GM20431 (cell line): ENCODE data around the gene GRIK4.

Experiments
- in situ Hi-C: fragments of 300-500 bp; cut with MseI, MboI; formaldehyde crosslinking; loops from one replicate; pipeline ENCODE4 v1.15.0; 2020; ENCODE audit warnings: low sequenced_read_pairs; ENCODE audit not compliant: unreplicated experiment

The GRIK4 gene

GRCh38 chr11:120909676-120910416, 398.3 kb downstream of the GRIK4 start:
- in situ Hi-C loops = no loop called here

DNA sequence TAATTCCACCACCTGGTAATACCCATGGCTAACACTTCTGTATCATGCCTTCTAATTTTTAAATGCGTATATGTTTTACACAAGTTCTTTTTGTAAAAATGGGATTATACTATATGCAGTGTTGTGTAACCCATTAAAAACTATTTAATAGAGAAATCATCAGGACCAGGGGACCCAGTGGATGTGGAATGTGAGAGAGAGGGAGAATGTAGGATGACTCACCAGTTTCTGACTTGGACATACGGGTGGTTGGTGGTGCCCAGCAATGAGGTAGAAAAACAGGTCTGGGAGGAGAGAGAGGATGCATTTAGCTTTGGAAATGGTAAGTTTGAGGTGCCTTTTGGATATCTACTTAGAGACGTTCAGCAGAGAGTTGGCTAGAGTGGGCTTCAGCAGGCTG, 400.4 kb downstream of the GRIK4 start:
- in situ Hi-C loops = no loop called here

DNA sequence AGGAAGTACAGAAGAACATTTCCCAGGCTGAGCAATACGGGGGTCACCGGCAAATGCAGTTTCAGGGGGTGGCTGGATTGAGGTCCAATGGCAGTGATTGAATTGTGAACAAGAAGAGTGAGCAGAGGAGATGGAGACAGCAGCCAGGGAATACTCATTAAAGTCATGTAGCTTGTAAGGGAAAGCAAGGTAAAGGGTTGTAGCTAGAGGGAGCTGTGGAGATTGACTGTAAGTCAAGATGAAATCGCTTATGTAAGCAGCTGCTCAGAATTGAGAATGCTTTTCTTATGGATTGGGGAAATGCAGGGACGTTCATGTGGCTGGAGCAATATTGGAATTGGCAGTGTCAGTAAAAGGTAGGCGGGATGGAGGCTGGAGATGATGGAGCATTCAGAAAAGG, 401.0 kb downstream of the GRIK4 start:
- in situ Hi-C loops = no loop called here

GRCh38 chr11:120912915-120913314, 401.4 kb downstream of the GRIK4 start:
- in situ Hi-C loops = no loop called here

- in situ Hi-C loops = no loop called here
These were observed 402.5 kb downstream of the GRIK4 start for GRCh38 chr11:120914021-120914420.

GRCh38 chr11:120914601-120915000, 403.1 kb downstream of the GRIK4 start:
- in situ Hi-C loops = no loop called here

DNA sequence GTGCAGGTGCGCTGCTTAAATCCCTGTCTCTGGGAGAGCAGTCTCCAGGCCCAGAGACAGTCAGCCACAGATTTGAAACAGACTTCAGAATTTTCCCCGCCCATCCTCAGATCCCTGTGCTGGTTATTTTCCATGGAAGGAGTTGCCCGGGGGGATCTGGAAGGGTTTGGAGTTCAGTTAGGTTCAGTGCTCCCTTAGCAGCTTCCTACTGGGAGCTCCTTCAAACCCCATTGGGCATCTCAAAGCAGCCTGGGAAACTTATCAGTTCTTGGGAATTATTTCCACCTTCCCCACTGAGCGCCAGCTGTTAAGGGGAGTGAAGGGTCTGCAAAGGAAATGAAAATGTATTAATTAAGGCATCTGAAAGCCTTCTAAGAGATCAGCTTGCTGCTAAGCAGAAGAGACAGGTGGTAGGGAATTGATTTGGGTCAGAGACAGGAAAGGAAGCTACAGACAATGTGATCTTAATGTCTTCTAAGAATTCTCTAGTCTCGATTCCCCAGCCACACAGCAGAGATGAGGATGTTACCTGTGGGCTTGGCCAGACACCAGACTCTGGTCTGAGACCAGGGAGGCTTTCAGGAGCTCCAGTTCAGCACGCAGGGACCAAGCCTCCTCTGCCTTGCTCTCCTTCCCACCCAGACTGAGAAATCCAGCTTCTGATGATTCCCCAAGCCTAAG, 406.2 kb downstream of the GRIK4 start:
- in situ Hi-C loops = no loop called here

GRCh38 chr11:120918257-120918656, 406.7 kb downstream of the GRIK4 start:
- in situ Hi-C loops = no loop called here

GRCh38 chr11:120919045-120919444, 407.5 kb downstream of the GRIK4 start:
- in situ Hi-C loops = no loop called here

DNA sequence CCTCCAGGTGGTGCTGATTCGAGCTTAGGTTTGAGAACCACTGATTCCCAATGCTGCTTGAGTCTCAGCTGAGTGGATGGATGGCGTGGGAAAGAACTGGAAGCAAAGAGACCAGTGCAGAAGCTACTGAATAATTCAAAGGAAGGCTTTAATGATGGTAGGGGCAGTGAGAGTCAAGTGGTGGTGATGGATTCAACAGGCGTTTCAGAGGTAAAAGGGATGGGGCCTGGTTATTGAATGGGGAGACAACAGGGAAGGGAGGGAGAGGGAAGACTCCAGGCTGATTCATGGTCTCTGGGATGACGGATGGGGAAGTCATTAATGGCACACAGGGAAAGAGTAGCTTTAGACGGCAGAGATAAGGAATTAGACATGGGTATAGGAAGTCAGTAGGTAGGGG, 408.0 kb downstream of the GRIK4 start:
- in situ Hi-C loops = no loop called here

DNA sequence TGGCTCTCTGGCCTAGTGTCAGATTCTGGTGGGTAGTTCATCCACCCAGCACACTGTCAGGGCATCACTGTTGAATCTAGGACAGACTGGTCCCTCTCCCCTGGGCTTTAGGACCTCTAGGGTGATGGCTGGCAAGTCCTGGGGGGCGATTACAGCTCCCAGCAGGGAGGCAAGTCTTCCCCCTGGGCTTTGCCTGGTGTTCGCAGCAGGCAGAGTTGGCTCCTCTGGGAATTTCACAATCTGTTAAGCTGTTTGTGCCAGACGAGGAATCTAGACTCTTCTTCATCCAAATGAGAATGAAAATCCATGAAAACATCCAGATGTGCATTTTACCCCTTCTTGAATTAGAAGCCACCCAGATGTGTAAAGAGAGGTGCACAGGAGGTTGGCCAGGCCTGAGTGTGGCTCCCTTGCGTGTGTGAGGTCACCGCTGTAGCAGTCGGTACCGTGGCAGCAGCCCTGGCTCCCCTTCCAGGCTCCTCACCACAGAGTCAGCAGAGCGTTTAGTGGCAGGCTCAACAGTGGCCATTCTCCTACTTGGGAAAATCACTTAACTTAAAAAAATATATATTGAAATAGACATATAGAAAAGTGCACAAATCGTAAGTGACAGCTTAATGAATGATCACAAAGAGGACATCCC, 412.4 kb downstream of the GRIK4 start:
- in situ Hi-C loops = no loop called here

GRCh38 chr11:120925944-120926343, 414.4 kb downstream of the GRIK4 start:
- in situ Hi-C loops = no loop called here

DNA sequence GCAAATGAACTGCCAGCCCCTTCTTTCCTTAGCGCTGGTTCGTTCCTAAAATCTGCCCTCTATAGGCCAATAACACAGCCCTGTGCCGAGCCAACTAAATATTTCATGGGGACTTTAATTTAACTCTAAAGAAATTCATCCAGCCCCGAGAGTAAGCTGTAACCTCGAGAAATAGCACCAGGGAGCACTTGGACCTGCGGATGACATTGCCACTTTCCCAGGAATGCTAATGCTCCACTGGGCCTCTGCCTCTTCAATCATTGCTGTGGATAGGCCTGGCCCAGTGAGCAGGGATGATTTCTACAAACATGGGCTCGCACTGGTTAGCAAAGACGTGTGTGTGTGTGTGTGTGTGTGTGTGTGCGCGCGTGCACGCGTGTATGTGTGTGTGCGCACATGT, 417.1 kb downstream of the GRIK4 start:
- in situ Hi-C loops = no loop called here

- in situ Hi-C loops = no loop called here
These were observed 417.5 kb downstream of the GRIK4 start for GRCh38 chr11:120929090-120929489.

- in situ Hi-C loops = loop anchor here (10.0 kb wide), 1 partner anchor 425 kb away; no protein-coding TSS in a partner anchor
These were observed 418.2 kb downstream of the GRIK4 start for GRCh38 chr11:120929664-120930154.

- in situ Hi-C loops = loop anchor here (10.0 kb wide), 1 partner anchor 426 kb away; no protein-coding TSS in a partner anchor
These were observed 419.7 kb downstream of the GRIK4 start for GRCh38 chr11:120931057-120931779.

- in situ Hi-C loops = loop anchor here (10.0 kb wide), 1 partner anchor 428 kb away; no protein-coding TSS in a partner anchor
These were observed 420.9 kb downstream of the GRIK4 start for GRCh38 chr11:120932305-120932915.

- in situ Hi-C loops = loop anchor here (10.0 kb wide), 1 partner anchor 432 kb away; no protein-coding TSS in a partner anchor
These were observed 424.8 kb downstream of the GRIK4 start for GRCh38 chr11:120936356-120936755.

DNA sequence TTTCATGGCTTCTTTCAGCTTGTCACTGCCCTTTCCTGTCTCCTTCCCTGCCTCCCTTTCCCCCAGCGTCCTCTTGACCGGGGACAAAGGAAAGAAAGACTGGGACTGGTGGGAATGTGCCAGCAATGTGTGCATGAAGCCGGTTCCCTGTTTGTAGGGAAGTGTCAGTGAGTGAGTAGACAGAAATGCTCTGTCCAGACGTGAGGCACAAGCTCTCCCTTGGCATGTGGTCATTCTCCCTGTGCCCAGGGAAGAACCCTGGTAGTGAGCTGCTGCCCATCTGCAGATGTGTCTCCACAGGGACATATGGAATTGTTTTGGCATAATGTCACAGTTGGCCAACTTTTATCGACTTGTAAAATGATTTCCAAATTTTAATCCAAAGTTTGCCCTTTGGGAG, 426.0 kb downstream of the GRIK4 start:
- in situ Hi-C loops = loop anchor here (10.0 kb wide), 1 partner anchor 433 kb away; no protein-coding TSS in a partner anchor

- in situ Hi-C loops = loop anchor here (10.0 kb wide), 1 partner anchor 433 kb away; no protein-coding TSS in a partner anchor
These were observed 426.7 kb downstream of the GRIK4 start for GRCh38 chr11:120938260-120938659.
